HG03135 (cell line): ENCODE results near the gene SYTL4.

Source experiments
- ATAC-seq: cut with Tn5 transposase; IDR thresholded peaks from one replicate; pipeline ENCODE4 v1.9.1; 2021; ENCODE audit warnings: mild to moderate bottlenecking, moderate library complexity; ENCODE audit not compliant: unreplicated experiment

SYTL4 gene

GRCh38 chrX:100695991-100696390 lies 35.9 kb downstream of the SYTL4 start:
- no peak for ATAC-seq

DNA sequence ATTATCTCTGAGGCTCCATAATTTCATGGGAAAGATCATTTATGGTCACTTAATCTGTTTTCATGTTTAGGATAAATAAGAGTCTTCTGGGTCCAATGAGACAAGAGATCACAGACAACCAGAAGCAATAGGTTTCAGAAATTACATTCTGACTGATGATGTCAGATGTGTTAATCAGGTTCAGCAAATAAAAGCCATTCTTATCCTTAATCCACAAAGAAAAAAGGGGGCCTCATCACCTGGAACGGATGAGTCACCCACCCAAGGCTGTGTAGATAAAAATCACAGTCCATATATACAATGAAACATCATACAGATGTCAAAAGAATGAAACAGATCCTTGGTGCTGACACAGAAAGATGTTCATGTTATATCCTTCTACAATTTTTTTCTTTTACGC lies 36.6 kb downstream of the SYTL4 start:
- ATAC-seq = no peak

GRCh38 chrX:100687546-100687945 lies 44.4 kb downstream of the SYTL4 start:
- ATAC-seq = no peak

- ATAC-seq = no peak
Measured at GRCh38 chrX:100687128-100687527, 44.8 kb downstream of the SYTL4 start.

DNA sequence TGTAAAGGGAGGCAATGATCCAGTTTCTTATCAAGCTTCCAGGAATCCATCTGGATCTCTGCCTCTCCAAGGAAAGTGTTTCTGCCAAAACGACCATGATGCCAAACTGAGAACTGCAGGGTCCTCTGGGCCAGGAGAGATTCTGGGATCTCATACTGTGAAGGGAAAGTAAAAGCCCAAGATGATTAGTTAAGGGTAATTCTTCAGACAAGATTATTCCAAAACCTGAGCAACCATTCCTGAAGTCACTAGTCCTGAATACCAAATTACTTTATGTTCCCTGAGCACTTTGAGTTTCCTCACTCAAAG lies 46.0 kb downstream of the SYTL4 start:
- ATAC-seq = no peak

GRCh38 chrX:100685284-100685996 lies 46.5 kb downstream of the SYTL4 start:
- peak; percentile 84 for ATAC-seq

- no peak for ATAC-seq
Measured at GRCh38 chrX:100682939-100683338, 49.0 kb downstream of the SYTL4 start.

GRCh38 chrX:100681599-100681998 lies 50.3 kb downstream of the SYTL4 start:
- no peak for ATAC-seq

GRCh38 chrX:100680756-100681155 lies 51.2 kb downstream of the SYTL4 start:
- ATAC-seq = no peak

GRCh38 chrX:100677611-100678181 lies 54.2 kb downstream of the SYTL4 start:
- ATAC-seq = no peak

GRCh38 chrX:100674705-100675104 lies 57.2 kb downstream of the SYTL4 start:
- ATAC-seq = peak; percentile 57

DNA sequence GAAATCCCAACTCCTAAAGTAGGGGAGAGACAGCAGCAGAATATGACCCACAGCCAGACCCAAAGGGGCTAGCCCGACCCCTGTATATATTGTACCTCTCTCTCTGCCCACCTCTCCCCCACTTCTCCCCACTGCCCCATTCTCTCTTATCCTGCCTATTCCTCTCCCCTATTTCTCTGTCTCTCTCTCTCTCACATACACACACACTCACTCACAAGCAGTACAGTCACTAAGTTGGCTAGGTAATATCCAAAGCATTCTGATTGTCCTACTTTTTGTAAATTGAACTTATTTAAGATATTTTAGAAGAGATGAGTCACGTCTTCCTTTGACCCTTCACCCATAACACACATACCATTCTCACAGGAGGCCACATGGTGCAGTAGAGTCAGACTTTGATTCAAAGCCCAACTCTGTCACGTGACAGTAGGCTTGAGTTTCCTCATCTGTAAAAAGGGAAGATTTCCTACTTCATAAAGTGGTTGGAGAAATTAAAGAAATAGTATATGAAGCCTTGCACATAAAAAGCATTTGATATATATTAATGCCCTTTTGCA lies 58.4 kb downstream of the SYTL4 start:
- ATAC-seq = no peak

GRCh38 chrX:100672966-100673365 lies 59.0 kb downstream of the SYTL4 start:
- ATAC-seq = no peak

DNA sequence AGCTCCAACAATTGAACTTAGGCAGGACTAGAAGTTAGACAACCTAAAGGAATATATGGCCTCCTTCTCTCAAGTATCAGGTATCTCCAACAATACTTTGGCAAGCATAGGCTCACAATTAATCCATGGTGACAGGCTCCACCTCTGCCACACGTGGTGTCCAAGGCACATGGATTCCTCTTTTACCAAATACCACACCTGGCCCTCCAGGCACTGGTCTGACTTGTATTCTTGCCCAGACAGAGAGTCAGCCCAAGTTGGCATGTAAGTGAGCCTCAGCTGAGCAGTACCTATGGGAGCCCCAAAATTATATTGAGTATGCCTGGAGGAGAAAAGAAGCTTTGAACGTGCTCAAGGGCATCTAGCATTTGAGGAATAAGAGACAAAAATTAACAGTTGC lies 68.3 kb downstream of the SYTL4 start:
- ATAC-seq = no peak

- no peak for ATAC-seq
Measured at GRCh38 chrX:100662796-100663195, 69.1 kb downstream of the SYTL4 start.

- no peak for ATAC-seq
Measured at GRCh38 chrX:100662170-100662569, 69.8 kb downstream of the SYTL4 start.

- ATAC-seq = no peak
Measured at GRCh38 chrX:100659431-100660137, 72.3 kb downstream of the SYTL4 start.

DNA sequence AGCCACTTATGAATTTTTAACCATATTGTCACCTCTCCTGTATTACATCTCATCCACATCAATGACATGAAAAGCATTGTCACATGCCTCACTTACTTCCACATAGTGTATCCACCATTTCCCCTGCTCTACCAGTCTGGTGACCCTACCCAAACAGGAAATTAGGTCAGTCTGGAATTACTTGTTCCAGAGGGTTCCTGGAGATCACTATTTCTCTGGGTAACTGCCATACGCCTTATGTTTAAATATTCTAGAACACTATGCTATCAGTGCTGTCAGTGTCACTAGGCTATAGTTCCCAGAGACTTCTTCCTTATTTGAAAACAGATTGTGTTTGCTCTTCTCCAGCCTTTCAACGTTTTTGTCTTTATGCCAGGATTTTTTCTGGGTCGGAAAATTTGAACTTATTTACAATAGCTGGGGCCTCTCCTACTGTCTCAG lies 73.0 kb downstream of the SYTL4 start:
- ATAC-seq = no peak

DNA sequence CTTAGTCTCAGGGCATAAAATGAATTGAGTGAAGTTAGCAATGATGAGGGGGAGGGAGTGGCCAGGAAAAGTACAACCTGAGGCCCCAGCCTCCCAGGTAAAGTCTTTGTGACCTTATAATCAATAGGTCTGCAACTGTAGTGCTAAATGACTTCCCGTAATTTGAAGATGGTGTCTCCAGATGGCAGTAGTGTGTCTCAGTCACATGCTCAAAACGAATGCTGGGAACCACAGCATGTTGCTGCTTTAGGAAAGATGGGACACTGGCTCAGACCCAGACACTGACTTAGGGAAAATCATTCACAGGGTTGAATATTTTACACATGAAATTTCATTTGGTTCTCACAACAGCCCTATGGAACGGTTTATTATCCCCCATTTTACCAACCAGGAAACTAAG lies 77.7 kb downstream of the SYTL4 start:
- ATAC-seq = no peak

- no peak for ATAC-seq
Measured at GRCh38 chrX:100652266-100652665, 79.7 kb downstream of the SYTL4 start.

DNA sequence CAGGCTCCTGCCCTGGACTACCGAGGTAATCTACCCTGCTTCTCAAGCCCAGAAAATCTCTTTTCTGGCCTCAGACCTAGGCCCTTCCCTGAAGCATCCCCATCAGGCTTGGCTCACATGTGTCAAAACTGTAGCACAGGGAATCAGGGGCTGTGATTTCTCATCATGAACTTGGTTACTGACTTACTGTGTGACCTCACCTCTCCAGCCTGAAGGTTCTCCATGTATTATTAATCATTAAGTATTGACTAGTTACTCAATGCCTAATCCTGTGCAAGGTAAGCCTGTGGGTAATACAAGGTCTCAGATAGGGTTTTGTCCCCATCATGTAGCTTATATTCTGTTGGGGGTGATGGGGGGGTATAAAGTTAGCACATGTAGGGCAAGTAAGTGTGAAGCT lies 81.1 kb downstream of the SYTL4 start:
- ATAC-seq = peak; percentile 55
